NCI-H446 (cell line): Measurements from ENCODE around the gene OR1C1.
"Not testable (repeated sequence)": the region's sequence is repeated elsewhere in the genome, so short reads cannot be mapped to it uniquely, and the experiment has no call there.

ENCODE experiments used
- DNase-seq, 2 experiments: peaks; one replicate each; lab custom pipeline; 2025; lab: John Stamatoyannopoulos, UW

Gene OR1C1, protein sequence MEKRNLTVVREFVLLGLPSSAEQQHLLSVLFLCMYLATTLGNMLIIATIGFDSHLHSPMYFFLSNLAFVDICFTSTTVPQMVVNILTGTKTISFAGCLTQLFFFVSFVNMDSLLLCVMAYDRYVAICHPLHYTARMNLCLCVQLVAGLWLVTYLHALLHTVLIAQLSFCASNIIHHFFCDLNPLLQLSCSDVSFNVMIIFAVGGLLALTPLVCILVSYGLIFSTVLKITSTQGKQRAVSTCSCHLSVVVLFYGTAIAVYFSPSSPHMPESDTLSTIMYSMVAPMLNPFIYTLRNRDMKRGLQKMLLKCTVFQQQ

DNA sequence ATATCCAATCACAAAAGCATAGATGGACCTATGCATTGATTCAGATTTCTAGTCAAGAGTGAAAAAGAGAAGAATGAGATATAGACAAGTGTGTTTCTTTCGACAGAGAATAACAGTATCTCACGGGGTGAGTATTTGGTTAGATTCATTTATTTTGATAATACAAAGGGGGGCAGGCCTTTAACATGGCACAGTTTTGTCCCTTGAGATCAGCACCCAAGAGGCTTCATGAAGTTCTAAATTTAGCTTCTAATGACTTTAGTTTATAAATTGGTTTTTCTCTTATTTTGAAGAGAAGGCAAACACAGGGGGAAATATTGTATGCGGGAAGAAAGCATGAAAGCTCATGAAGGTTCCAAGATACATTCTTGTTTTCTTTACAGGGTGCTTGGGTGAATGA lies at the start of gene OR1C1:
Gene OR1C1 (minus strand): TSS at position 101 of the 400 bp plus-strand sequence. CDS start 2,150 bp downstream, outside the sequence.
- no peak for DNase-seq

DNA sequence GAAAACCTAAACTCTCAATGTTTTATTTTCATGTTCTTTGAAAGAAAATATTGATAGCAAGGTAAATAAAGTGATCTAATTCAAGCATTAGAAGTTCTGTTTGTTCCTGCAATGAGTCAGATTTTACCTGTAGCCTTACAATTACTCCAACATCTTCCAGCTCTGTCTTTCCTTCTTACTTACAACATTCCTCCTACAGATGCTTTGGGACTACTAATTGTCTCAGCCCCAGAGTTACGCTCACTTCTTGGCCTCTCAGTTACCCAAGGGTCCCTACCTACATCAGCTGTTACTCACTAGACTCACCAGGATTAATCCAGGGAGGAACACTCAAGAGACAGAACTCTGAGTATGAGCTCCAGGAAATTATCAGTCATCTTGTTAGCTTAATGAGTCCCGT lies 37.2 kb upstream of the OR1C1 start:
- DNase-seq, result no peak

DNA sequence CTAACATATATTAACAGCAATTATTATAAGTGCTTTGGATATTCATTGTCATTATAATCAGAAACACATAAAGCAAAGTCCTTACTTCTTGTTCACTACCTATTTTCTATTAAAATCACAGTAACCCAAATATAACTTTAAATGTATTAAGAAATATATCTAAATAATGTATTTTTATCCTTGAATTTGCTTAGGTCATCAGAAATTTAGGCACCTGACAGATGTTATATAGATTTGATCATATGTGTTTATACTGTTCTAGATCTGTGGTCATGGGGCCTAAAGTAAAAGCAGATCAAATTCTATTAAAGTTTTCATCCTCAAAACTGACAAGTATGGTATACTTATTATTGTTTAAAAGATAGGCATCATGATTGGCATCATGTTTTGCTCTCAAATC lies 9.2 kb upstream of the OR1C1 start:
- no peak for DNase-seq

DNA sequence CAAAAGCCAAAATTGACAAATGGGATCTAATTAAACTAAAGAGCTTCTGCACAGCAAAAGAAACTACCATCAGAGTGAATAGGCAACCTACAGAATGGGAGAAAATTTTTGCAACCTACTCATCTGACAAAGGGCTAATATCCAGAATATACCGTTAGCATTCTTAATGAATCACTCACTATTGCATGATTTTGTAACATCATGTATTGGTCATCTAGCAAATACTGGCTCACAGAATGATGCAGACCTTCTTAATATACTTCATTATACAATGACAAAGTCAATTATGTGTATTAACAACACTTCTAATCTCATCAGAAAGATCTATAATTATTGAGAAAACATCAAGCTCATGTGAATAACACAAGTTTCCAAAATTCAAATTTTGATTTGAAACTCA lies 6.0 kb downstream of the OR1C1 start:
- not testable (repeated sequence) for DNase-seq

DNA sequence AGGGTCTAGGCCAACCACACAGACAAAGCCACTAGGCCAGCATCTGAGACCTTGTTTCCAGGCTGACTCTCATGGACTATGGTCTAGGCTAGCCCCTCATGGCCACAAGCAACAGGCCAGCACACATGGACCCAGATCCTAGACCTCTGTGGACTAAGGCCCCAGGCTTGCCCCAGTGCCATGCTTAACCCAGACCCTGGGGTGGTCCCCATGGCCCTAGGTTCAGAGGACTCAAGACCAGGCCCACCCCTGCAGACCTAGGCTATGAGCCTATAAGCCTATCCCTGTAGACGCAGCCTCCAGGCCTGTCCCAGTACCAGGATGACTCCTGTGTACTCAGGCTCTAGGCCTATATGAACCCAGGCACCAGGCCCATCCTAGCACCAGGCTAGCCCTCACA lies 10.5 kb downstream of the OR1C1 start:
- DNase-seq, result no peak

DNA sequence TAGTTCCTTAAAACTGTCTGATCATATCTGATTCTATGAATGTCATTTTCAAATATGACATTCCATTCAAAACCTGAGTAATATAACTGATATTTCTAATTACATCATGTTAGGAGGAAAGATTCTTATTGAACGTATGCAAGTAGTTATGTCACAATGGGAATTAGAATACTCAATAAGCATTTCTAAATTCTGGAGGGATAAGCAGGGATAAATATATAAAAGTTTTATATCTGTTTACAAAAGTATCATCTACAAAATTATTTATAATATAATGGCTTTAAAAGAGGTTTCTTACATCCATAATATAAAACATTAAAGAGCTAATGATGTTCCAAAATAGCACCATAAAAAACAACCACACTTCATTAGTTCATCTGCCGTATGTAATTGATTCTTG lies 12.3 kb downstream of the OR1C1 start, which contains the start of gene OR14A2:
Gene OR14A2 (minus strand): TSS at position 101 of the 400 bp plus-strand sequence.
- DNase-seq, result no peak

DNA sequence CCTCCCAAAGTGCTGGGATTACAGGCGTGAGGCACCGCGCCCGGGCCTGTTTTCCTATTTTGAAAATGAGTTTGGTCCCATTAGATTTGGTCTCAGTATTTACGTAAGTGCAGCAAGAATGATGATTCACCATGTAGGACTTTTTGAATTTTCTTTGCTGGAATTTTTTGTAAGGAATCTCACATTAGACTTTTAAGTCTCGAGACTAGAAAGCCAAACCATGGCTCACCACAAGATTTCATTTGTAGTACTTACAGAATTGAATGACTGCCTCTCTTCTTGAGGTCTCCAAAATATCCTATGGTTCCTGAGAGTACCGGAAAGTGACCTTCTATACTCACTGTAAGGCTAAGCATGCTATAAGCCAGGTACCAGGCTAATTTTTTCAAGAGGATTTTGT lies 12.7 kb downstream of the OR1C1 start:
- no peak for DNase-seq

DNA sequence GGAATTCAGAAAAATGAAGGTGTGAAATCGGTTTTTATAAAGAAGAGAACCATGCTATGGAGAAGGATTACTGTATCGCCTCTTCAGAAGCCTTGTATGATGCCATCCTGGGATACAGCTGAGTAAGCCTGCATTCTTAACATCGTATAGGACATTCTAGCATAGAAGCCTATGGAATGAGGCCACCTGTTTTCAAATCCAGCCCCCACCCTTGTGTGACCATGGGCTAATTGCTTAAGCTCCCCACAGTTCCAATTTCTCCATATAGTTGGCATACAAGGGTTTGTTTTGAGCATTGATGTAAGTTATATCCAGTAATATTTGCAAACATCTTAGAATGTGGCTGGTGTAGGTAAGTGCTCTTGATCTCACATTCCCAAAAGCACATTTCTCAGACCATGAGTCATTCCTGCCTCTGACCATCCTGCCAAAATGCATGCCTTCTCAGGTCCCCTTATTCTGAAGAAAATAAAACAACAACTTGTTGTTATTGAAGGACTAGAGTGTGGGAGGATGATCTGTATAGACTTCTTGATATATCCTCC lies 13.9 kb downstream of the OR1C1 start:
- no peak for DNase-seq

DNA sequence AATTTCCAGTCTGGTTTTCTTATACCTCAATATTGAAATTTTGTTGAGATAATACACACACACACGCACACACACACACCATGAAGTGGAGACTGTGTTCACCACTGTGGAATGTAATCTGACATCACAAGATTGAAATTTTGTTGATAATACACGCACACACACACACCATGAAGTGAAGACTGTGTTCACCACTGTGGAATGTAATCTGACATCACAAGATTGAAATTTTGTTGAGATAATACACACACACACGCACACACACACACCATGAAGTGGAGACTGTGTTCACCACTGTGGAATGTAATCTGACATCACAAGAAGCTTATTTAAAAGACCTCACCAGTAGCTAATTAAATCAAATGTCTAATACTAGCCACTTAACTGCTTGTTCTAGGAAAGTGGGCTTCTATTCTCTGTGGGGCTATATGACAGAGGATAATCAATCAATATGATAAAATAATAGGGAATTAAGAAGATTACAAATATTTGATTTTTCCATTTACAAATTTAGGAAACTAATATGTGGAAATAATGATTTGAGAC lies 18.1 kb downstream of the OR1C1 start:
- not testable (repeated sequence) for DNase-seq

DNA sequence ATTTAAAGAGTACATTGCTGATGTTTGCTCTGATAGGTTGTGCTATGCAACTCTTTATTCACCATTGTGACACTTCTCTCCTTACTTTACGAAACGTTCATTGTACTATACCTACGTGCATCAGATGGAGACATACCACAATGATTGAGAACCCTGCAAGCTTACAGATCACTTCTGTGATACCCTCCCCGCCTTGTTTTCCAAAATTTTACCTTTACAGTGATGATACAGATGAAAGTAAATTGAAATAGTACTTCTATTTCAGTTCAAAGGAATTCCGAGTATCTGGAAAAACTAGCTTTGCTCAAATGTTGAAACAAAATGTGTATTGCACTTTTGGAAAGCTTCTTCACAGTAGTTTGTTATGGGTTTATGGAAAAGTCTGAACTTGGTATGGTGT lies 18.6 kb downstream of the OR1C1 start:
- no peak for DNase-seq

DNA sequence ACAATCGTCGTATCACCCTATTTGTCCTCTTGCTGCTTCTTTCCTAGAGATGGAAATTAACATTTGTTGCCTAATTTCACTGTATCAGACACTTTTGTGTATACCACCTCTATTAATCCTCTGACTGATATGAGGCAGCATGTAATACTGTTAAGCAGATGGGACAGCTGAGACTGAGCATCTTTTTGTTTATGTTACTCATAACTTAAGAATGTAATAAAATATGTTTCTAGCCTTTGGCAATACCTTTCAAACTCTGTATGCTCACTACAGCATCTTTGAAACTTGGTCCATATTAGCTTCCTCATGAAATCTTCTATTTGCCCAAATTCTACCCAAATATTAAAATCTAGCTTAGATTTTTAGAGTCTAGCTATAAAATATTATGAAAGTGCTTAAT lies 19.6 kb downstream of the OR1C1 start:
- no peak for DNase-seq

DNA sequence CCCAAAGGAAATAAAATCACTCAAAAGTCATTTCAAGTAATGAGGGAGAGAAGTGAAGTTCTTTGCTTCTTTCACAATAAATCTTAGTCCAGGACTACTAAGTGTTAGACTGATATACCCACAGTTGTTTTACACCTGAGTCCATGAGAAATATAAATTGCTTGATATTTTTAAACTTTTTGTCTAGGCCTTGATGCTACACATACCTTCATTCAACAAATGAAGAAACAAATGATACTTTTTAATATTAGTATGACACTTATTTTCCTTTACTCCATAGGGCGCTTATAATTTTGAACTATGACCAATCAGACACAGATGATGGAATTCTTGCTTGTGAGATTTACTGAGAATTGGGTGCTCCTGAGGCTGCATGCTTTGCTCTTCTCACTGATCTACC lies 22.0 kb downstream of the OR1C1 start, which contains the start of gene OR14K1:
Gene OR14K1 (plus strand): TSS at position 301 of the 400 bp plus-strand sequence. CDS start 0 bp downstream, at position 301.
- no peak for DNase-seq

DNA sequence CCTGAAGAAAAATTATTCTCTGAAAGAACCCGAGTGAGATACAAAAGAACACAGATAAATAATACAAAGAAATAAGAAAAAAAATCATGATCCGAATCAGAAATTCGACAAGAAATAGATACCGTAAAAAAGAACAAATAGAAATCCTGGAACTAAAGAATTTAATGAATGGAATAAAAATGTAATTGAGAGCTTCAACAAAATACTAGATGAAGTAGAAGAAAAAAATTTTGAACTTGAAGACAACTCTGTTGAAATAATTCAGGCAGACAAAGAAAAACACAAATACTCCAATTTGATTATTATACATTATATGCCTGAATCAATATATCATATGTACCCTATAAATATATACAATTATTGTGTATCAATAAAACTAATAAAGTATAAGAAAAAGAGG lies 39.1 kb downstream of the OR1C1 start:
- no peak for DNase-seq

DNA sequence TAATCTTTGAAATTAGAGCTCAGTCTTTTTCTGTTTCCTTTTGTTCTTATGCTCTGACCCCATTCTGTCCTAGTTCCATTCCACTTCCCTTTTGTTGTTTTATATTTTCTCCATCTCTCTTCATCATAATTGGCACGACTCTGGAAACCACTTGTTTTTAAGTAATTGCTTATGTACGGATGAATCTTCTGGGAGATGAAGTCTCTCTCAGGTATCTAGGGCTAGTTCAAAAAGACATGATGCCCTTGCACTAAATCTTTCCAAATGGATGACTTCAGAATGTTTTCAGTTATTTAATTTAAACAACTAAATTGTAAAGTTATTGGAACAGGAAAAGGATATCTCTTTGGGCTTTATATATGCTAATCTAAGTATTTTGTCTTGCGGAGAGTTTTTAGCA lies 43.8 kb downstream of the OR1C1 start, which contains the start of gene OR6F1:
Gene OR6F1 (minus strand): TSS at position 101 of the 400 bp plus-strand sequence. CDS start 3,891 bp downstream, outside the sequence.
- DNase-seq, result no peak

DNA sequence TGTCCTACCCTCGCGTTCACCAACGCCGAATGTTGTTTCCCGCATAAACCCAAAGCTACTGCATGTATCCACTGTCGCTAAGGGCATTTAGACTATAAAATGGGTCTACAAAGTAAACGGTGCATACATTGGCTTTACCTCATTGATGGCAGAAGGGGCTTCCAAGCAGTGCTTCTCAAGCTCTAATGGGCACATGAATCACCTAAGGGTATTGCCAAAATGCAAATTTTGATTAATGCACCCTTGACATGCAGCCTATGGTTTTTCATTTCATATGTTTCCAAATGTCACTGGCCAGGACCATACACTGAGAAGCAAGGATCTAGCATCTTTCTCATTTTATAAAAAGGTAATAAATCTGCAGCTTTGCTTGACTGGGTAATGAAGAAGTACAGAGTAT lies 46.6 kb downstream of the OR1C1 start:
- DNase-seq, result no peak

DNA sequence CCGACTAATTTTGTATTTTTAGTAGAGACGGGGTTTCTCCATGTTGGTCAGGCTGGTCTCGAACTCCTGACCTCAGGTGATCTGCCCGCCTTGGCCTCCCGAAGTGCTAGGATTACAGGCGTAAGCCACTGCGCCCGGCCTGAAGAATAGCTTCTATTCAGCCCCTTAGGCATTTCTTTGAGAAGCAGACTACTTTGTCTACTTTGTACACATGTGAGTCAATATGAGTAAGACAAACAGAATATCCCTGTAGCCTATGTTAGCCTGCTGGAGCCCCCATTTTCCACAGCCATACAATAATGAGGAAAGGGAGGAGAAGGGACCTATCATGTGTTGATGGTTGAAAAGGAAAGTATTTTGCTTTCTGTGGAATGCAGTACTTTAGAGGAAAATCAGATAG lies 49.7 kb downstream of the OR1C1 start:
- not testable (repeated sequence) for DNase-seq
